Renal cortex interstitium (tissue), 11 donors: ENCODE measurements around the gene NLGN1. TPM values are rescaled to one million over a fixed set of nuclear protein-coding genes. Genes with fewer than 3 reads are reported as not detected.
A peak's percentile ranks its signal among the peaks of the same experiment; 100 is the strongest.

Experiments
- DNase-seq, 11 donors: peaks; one replicate each; pipeline ENCODE4 v3.0.0-alpha.2; 2013; ENCODE audit warnings: low read depth in 9 of 11, low spot score in 4 of 11; ENCODE audit errors: extremely low read depth in 1 of 11
- polyA plus RNA-seq, 3 donors: library from polyadenylated mRNA; unstranded; fragments of 120-200 nt; gene quantifications; one replicate each; pipeline ENCODE4 v1.2.1, GENCODE V29; 2013; ENCODE audit not compliant: insufficient read length in 3 of 3

The NLGN1 gene
- polyA plus RNA-seq, 3 donors: 1.9 to 2.7 (median 2.5) TPM

- DNase-seq: no peak
Observed at GRCh38 chr3:174132421-174133042, 735.0 kb downstream of the NLGN1 start.

GRCh38 chr3:174146008-174146407, 748.5 kb downstream of the NLGN1 start:
- DNase-seq: no peak

- no peak for DNase-seq
Observed at GRCh38 chr3:174147798-174148197, 750.3 kb downstream of the NLGN1 start.

- no peak for DNase-seq
Observed at GRCh38 chr3:174153871-174154270, 756.3 kb downstream of the NLGN1 start.

GRCh38 chr3:174156200-174156599, 758.7 kb downstream of the NLGN1 start:
- DNase-seq: no peak

- DNase-seq: no peak
Observed at GRCh38 chr3:174158674-174159073, 761.1 kb downstream of the NLGN1 start.

- DNase-seq: no peak
Observed at GRCh38 chr3:174159604-174160003, 762.1 kb downstream of the NLGN1 start.

DNA sequence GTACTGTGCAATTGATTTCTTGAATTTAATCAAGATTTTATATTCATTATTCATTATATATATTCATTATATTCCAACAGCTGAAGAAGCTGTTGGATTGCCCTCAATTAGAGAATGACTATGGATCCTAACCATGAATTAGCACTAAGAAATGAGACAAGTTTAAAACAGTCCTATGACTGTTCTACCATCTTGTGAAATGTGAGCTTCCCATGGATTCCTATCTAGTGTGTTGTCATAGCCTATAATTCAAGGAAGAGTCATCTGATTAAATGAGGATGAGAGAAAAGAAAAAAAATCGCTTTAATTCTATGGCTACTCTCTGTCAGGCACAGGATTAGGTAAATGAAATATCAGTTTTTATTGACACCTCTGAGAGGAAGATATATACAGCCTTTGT, 765.0 kb downstream of the NLGN1 start:
- no peak for DNase-seq

DNA sequence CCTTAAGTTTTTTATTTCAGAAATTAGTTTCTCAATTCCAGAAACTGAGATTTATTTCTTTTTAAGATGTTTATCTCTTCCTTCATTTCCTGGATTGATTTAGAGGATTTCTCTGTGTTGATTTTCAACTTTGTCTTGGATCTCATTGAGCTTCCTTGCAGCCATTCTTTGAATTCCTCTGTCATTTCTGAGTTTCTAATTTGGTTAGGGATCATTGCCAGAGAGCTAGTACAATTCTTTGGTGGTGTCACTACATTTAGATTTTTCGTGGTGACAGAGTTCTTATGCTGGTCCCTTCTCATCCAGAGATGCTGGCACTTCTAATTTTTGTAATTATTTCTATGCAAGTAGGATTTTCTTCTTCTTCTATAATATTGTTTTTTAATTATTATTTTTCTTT, 770.5 kb downstream of the NLGN1 start:
- DNase-seq: no peak

GRCh38 chr3:174168538-174169254, 771.2 kb downstream of the NLGN1 start:
- DNase-seq: no peak

GRCh38 chr3:174169736-174170135, 772.2 kb downstream of the NLGN1 start:
- no peak for DNase-seq

DNA sequence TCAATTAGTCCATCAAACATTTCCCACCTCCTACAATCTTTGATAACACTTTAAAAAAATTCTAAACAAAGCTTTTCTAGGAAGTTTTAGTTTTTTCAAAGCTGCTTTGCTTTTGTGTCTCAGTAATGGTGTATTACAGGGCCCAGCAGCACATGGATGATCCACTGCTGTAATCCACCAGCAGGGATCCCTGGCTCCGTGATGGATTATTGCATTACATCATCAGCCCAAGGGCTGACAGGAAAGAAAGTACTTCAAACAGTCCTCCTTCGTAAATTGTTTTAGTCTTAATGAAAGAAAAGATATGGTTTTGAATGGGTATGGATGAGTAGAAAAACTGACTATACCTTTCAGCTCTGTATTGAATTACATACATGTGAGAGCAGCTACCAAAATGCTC, 772.7 kb downstream of the NLGN1 start:
- DNase-seq: no peak

DNA sequence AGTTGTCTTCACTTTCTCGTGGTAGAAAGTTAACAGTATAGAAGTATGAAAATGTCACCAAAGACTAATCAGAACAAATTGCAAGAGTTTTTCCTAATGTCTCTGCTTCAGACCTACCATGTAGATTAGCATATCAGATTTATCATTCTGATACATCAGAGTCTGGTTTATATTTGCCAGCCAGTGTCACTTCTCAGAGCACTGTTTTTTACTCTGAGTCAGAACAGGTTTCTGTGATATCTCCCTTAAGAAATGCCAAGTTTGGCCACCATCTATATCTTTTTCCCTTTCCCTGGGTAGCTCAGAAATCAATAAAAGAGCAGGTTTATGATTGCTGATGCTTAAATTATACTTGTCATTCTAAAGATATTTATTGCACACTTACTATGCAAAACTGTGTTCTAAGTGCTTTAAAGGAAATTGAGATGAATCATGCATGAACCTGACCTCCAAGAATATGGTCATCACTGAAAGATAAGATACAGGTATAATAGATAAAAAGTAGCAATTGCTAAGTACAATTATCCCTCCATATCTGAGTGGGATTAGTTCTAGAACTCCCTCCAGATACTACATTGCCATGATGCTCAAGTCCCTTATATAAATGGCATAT, 788.9 kb downstream of the NLGN1 start:
- DNase-seq: no peak

DNA sequence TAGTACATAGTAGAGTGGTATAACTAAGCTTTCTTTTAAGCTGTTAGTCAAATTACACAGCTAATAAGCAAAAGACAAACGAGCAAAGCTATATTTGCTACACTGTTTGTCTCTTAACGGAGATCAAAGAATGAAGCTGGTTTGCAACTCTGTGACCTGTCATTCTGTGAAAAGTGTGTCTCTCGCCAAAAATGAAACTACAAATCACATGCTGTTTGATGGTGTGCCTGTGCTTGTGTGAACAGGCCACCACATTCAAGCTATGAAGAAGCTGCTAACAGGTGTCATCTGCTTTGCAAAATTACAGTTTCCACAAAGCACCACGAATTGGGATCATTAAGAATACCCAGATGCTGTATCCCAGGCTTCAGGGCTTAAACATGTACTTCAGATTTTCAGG, 793.8 kb downstream of the NLGN1 start:
- no peak for DNase-seq

- DNase-seq: no peak
Observed at GRCh38 chr3:174191895-174192294, 794.4 kb downstream of the NLGN1 start.

- no peak for DNase-seq
Observed at GRCh38 chr3:174192471-174192870, 794.9 kb downstream of the NLGN1 start.

DNA sequence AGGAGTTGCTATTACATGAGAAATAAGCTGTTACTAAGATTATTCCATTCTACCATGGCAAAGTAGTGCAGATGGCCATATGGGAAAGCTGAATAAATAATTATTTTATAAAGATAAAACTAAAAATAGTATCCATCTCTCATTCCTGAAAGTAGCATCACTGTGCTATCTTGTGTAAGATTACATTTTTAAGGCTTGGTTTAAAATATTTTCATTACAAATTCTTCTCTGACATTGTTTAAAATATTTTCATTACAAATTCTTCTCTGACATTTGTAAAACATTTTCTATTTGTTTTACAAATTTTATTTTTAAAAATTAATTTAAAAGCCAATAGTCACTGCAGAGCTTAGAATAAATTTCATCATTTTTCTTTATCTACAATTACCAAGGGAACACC, 796.1 kb downstream of the NLGN1 start:
- DNase-seq: no peak

DNA sequence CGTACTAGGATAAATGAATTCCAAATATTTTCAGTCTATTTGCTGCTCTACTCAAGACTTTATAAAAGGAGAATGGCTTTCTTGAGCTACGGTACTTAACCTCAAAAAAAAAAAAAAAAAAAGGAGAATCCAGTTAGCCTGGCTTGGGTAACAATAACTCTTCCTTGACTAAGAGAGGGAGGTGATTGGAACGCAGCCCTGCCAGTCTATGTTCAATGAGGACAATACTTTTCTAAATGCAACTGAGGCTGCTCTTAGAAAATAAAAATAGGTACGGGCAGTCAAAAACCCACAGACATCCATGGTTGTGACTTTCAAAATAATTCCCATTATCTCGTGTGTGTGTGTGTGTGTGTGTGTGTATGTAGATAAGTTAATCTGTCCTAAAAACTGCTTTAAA, 799.9 kb downstream of the NLGN1 start:
- DNase-seq: no peak

GRCh38 chr3:174198199-174198598, 800.7 kb downstream of the NLGN1 start:
- peak; percentile 5 to 37 (median 23) for DNase-seq

DNA sequence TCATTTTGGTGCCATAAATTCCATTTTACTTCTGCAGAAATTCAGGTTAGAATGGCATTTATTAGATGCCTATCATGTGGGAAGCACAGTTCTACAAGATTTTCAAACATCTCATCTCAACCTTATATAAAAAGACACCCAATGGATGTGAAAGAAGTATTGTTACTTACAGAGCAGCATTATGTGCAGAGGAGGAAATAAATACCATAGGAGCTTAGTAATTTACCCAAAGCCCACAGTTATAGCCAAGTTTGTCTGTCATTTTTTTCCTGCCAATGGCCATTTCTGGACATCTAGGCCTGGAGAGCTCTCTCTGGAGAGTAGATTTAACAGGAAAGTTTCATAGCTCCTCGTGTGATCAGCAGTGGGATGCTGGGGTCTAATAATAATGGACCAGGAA, 802.2 kb downstream of the NLGN1 start:
- no peak for DNase-seq

GRCh38 chr3:174202116-174202515, 804.6 kb downstream of the NLGN1 start:
- DNase-seq: no peak
